ENCODE results near the gene NFXL1.

DNA sequence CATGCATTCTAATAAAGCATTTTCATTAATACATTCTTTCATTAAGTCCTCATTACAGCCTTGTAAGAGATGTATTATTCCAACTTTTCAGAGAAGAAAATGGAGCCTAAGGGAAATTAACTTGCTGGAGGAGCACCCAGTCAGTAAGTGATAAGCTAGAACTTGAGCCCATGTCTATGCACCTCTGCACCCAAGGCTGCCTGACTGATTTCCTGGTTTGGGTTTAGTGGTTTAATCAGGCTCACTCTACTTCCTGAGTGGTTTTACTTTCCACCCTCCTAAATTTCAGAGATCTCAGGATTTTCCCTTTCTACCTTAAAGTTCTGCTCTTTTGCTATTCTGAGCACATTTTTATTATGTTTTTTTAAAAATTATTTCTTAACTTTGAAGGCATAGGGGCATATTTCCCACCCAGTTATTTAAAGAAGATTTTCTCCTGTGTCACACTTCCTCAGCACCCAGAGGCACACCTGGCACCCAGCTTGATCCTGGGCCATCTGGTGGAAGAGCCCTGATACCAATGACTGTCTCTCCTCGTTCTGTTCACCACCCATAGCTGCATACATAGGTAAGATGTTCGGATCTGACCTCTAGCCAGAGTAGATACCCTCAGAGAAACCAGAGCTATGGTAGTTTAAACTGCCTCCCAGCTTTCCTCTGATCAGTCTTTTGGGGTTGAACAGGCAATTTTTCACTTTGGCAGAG lies 86.9 kb downstream of the NFXL1 start:
- TF ChIP-seq, protein P1, sequence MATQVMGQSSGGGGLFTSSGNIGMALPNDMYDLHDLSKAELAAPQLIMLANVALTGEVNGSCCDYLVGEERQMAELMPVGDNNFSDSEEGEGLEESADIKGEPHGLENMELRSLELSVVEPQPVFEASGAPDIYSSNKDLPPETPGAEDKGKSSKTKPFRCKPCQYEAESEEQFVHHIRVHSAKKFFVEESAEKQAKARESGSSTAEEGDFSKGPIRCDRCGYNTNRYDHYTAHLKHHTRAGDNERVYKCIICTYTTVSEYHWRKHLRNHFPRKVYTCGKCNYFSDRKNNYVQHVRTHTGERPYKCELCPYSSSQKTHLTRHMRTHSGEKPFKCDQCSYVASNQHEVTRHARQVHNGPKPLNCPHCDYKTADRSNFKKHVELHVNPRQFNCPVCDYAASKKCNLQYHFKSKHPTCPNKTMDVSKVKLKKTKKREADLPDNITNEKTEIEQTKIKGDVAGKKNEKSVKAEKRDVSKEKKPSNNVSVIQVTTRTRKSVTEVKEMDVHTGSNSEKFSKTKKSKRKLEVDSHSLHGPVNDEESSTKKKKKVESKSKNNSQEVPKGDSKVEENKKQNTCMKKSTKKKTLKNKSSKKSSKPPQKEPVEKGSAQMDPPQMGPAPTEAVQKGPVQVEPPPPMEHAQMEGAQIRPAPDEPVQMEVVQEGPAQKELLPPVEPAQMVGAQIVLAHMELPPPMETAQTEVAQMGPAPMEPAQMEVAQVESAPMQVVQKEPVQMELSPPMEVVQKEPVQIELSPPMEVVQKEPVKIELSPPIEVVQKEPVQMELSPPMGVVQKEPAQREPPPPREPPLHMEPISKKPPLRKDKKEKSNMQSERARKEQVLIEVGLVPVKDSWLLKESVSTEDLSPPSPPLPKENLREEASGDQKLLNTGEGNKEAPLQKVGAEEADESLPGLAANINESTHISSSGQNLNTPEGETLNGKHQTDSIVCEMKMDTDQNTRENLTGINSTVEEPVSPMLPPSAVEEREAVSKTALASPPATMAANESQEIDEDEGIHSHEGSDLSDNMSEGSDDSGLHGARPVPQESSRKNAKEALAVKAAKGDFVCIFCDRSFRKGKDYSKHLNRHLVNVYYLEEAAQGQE (IDR thresholded peaks at IDR 0.05; ENCODE audit: insufficient read depth in 1 of 2, low read depth in 2 of 2, low read length in 1 of 2): no peak
- TF ChIP-seq, protein P2, sequence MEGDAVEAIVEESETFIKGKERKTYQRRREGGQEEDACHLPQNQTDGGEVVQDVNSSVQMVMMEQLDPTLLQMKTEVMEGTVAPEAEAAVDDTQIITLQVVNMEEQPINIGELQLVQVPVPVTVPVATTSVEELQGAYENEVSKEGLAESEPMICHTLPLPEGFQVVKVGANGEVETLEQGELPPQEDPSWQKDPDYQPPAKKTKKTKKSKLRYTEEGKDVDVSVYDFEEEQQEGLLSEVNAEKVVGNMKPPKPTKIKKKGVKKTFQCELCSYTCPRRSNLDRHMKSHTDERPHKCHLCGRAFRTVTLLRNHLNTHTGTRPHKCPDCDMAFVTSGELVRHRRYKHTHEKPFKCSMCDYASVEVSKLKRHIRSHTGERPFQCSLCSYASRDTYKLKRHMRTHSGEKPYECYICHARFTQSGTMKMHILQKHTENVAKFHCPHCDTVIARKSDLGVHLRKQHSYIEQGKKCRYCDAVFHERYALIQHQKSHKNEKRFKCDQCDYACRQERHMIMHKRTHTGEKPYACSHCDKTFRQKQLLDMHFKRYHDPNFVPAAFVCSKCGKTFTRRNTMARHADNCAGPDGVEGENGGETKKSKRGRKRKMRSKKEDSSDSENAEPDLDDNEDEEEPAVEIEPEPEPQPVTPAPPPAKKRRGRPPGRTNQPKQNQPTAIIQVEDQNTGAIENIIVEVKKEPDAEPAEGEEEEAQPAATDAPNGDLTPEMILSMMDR (IDR thresholded peaks at IDR 0.05): no peak
- TF ChIP-seq POLR2AphosphoS5 (IDR thresholded peaks at IDR 0.05; ENCODE audit: low read depth, low read length) (no peak), SIN3A (IDR thresholded peaks at IDR 0.05; ENCODE audit: borderline replicate concordance, insufficient read depth, low read depth, low read length) (no peak), TCF7L2 (IDR thresholded peaks at IDR 0.05; ENCODE audit: low read depth, low read length) (no peak)
